Upper lobe of right lung (tissue), 1 donor: Measurements from ENCODE around the gene SMAD6. TPM values are rescaled to one million over a fixed set of nuclear protein-coding genes. Genes with fewer than 3 reads are reported as not detected.

ENCODE experiments used
- ATAC-seq: fragments of 200-7000 bp; cut with Tn5 transposase; one replicate; pipeline ENCODE4 v1.9.1; 2020; ENCODE audit warnings: mild to moderate bottlenecking, moderate library complexity
- DNase-seq: peaks from one replicate; pipeline ENCODE4 v3.0.0-alpha.2; 2020
- H3K27ac ChIP-seq: fragments of 200-600 bp; one replicate; pipeline ENCODE4 v1.8.0; 2022
- H3K27me3 ChIP-seq: fragments of 200-600 bp; one replicate; pipeline ENCODE4 v1.8.0; 2022; ENCODE audit warnings: mild to moderate bottlenecking
- H3K36me3 ChIP-seq: fragments of 200-600 bp; one replicate; pipeline ENCODE4 v1.8.0; 2022
- H3K4me1 ChIP-seq: fragments of 200-600 bp; one replicate; pipeline ENCODE4 v1.8.0; 2022
- H3K4me3 ChIP-seq: fragments of 200-600 bp; one replicate; pipeline ENCODE4 v1.8.0; 2022; ENCODE audit warnings: mild to moderate bottlenecking
- H3K9me3 ChIP-seq: fragments of 200-600 bp; one replicate; pipeline ENCODE4 v1.8.0; 2022
- intact Hi-C: fragments of 100-400 bp; cut with DNase I; formaldehyde crosslinking; loops from one replicate; pipeline ENCODE4 v1.11.0; 2022
- total RNA-seq: library from RNA; stranded (reverse); fragmentation: NEBNext Ultra II Directional; extraction: Animal tissue kit (Norgen Biotek cat#: 25700); gene quantifications from one replicate; pipeline ENCODE4 v1.2.1, GENCODE V29; 2021
- TF ChIP-seq, protein P1 (sequence below): fragments of 200-600 bp; IDR thresholded peaks from one replicate; pipeline ENCODE4 v1.8.0; 2022; ENCODE audit warnings: antibody characterized with exemption
- donor health status: DM: no; HTN: yes; CAD: no; lungs with severe emphysema.

The SMAD6 gene
- total RNA-seq, 1 donor from 2014 or later, result 167 TPM

- no peaks in the 10 kb centered on the region for H3K4me1 ChIP-seq
- H3K36me3 ChIP-seq, result no peaks in the 10 kb centered on the region
- H3K27me3 ChIP-seq, result no peaks in the 10 kb centered on the region
- ATAC-seq (no peak), DNase-seq (no peak)
- H3K4me3 ChIP-seq, result no peak overlapping the region
- H3K27ac ChIP-seq, result no peak overlapping the region
- intact Hi-C loops, result no loop called here
- TF ChIP-seq, protein P1, sequence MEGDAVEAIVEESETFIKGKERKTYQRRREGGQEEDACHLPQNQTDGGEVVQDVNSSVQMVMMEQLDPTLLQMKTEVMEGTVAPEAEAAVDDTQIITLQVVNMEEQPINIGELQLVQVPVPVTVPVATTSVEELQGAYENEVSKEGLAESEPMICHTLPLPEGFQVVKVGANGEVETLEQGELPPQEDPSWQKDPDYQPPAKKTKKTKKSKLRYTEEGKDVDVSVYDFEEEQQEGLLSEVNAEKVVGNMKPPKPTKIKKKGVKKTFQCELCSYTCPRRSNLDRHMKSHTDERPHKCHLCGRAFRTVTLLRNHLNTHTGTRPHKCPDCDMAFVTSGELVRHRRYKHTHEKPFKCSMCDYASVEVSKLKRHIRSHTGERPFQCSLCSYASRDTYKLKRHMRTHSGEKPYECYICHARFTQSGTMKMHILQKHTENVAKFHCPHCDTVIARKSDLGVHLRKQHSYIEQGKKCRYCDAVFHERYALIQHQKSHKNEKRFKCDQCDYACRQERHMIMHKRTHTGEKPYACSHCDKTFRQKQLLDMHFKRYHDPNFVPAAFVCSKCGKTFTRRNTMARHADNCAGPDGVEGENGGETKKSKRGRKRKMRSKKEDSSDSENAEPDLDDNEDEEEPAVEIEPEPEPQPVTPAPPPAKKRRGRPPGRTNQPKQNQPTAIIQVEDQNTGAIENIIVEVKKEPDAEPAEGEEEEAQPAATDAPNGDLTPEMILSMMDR, result no peak
- H3K9me3 ChIP-seq, result no peaks in the 10 kb centered on the region
Measured at GRCh38 chr15:66816201-66816600, 114.2 kb downstream of the SMAD6 start.

GRCh38 chr15:66819084-66819483 is 117.0 kb downstream of the SMAD6 start:
- no peaks in the 10 kb centered on the region for H3K27me3 ChIP-seq
- H3K36me3 ChIP-seq, result no peaks in the 10 kb centered on the region
- no peak overlapping the region for H3K27ac ChIP-seq
- intact Hi-C loops, result no loop called here
- DNase-seq (peak; percentile 68), ATAC-seq (peak; percentile 93)
- H3K4me3 ChIP-seq, result no peak overlapping the region
- H3K4me1 ChIP-seq, result no peaks in the 10 kb centered on the region
- TF ChIP-seq, protein P1, result no peak
- H3K9me3 ChIP-seq, result no peaks in the 10 kb centered on the region

GRCh38 chr15:66820481-66821176 is 118.6 kb downstream of the SMAD6 start:
- intact Hi-C loops, result no loop called here
- H3K27ac ChIP-seq, result no peak overlapping the region
- no peaks in the 10 kb centered on the region for H3K27me3 ChIP-seq
- ATAC-seq (no peak), DNase-seq (peak; percentile 61)
- no peaks in the 10 kb centered on the region for H3K9me3 ChIP-seq
- TF ChIP-seq, protein P1, result no peak
- H3K36me3 ChIP-seq, result no peaks in the 10 kb centered on the region
- no peaks in the 10 kb centered on the region for H3K4me1 ChIP-seq
- no peak overlapping the region for H3K4me3 ChIP-seq

GRCh38 chr15:66821307-66821706 is 119.3 kb downstream of the SMAD6 start:
- Histone ChIP-seq H3K27me3 (no peaks in the 10 kb centered on the region), H3K9me3 (no peaks in the 10 kb centered on the region), H3K4me3 (no peak overlapping the region), H3K4me1 (no peaks in the 10 kb centered on the region), H3K36me3 (no peaks in the 10 kb centered on the region), H3K27ac (no peak overlapping the region)
- DNase-seq (peak; percentile 31), ATAC-seq (no peak)
- intact Hi-C loops, result no loop called here
- TF ChIP-seq, protein P1, result no peak

DNA sequence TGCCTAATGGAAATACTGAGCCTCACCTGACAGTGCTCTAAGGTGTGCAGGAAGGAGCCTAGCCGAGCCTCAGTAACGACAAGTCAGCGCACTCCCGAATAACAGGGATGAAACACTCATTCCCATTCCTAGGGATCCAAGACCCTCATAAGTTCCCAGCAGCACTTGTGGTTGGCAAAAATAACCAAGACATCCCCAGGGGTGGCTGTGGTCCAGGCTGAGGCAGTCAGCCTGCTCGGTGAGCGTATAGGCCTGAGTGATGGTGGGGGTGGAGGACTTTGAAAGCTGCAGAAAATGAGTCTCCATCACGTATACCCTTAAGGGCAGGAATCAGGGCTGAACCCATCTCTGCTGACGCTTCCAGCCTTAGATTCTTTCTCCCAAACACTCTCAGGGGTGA is 120.1 kb downstream of the SMAD6 start:
- no peak overlapping the region for H3K27ac ChIP-seq
- H3K4me1 ChIP-seq, result no peaks in the 10 kb centered on the region
- intact Hi-C loops, result no loop called here
- no peaks in the 10 kb centered on the region for H3K9me3 ChIP-seq
- no peaks in the 10 kb centered on the region for H3K36me3 ChIP-seq
- peak; percentile 26 for DNase-seq
- ATAC-seq, result no peak
- H3K27me3 ChIP-seq, result no peaks in the 10 kb centered on the region
- TF ChIP-seq, protein P1, result no peak
- H3K4me3 ChIP-seq, result no peak overlapping the region

GRCh38 chr15:66822576-66822975 is 120.5 kb downstream of the SMAD6 start:
- no peaks in the 10 kb centered on the region for H3K9me3 ChIP-seq
- TF ChIP-seq, protein P1, result no peak
- ATAC-seq (no peak), DNase-seq (peak; percentile 19)
- no peaks in the 10 kb centered on the region for H3K4me1 ChIP-seq
- no peaks in the 10 kb centered on the region for H3K36me3 ChIP-seq
- H3K27me3 ChIP-seq, result no peaks in the 10 kb centered on the region
- intact Hi-C loops, result no loop called here
- no peak overlapping the region for H3K27ac ChIP-seq
- no peak overlapping the region for H3K4me3 ChIP-seq
